ENCODE results near the gene NUP205.

NUP205 gene

DNA sequence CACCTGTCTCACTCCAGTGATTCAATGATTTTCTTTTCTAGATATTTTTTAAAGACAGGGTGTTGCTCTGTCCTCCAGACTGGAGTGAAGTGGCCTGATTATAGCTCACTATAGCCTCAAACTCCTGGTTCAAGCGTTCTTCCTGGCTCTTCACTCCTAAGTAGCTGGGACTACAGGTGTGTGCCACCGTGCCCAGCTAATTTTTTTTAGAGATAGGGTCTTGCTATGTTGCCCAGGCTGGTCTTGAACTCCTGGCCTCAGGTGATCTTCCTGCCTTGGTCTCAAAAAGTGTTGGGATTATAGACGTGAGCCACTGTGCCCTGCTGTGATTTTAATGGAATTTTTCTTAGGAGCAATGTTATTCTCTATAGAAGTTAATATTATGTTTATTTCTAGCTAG lies 14.1 kb downstream of the NUP205 start:
- TF ChIP-seq SUZ12 (IDR thresholded peaks at IDR 0.05; ENCODE audit: extremely low read depth, insufficient read depth, insufficient read length): no peak
- no peak for TF ChIP-seq ZNF274 (IDR thresholded peaks at IDR 0.05; ENCODE audit: low read depth, low read length)
- TF ChIP-seq YY1 (IDR thresholded peaks at IDR 0.05; ENCODE audit: insufficient read depth, insufficient read length): no peak
- Histone ChIP-seq H3K36me3 (ENCODE audit: insufficient read depth, insufficient read length, low read length) (peaks cover 60% of the 10 kb centered on the region), H3K9ac (ENCODE audit: insufficient read length, low read depth) (no peak overlapping the region), H3K9me3 (ENCODE audit: insufficient read depth, low read length) (no peaks in the 10 kb centered on the region), H3K4me3 (ENCODE audit: insufficient read length, low read depth) (no peak overlapping the region), H3K27me3 (ENCODE audit: insufficient read depth, insufficient read length) (no peaks in the 10 kb centered on the region), H3K4me1 (ENCODE audit: insufficient read depth, insufficient read length) (no peaks in the 10 kb centered on the region)
- DNase-seq (ENCODE audit: low read depth, low spot score): no peak

DNA sequence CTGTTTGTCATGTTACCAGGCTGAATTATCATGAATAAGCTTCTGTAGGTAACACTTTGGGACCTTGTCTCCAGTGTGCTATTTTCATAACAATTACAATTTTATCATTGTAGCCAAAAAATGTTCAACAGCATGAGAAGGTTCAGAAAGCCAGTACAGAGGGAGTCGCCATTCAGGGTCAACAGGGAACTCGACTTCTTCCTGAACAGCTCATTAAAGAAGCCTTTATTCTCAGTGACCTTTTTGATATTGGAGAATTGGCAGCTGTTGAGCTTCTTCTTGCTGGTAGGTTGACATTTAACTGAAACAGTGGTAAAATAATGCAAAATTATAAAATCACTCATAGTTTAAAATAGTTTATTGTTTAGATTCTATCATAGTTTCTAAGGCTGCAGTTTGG lies 15.8 kb downstream of the NUP205 start:
- Histone ChIP-seq H3K4me1 (ENCODE audit: insufficient read depth, insufficient read length) (no peaks in the 10 kb centered on the region), H3K9ac (ENCODE audit: insufficient read length, low read depth) (no peak overlapping the region), H3K4me3 (ENCODE audit: insufficient read length, low read depth) (no peak overlapping the region), H3K27me3 (ENCODE audit: insufficient read depth, insufficient read length) (no peaks in the 10 kb centered on the region), H3K9me3 (ENCODE audit: insufficient read depth, low read length) (no peaks in the 10 kb centered on the region), H3K36me3 (ENCODE audit: insufficient read depth, insufficient read length, low read length) (peaks cover 77% of the 10 kb centered on the region)
- no peak for DNase-seq (ENCODE audit: low read depth, low spot score)
- TF ChIP-seq YY1 (IDR thresholded peaks at IDR 0.05; ENCODE audit: insufficient read depth, insufficient read length): no peak
- no peak for TF ChIP-seq ZNF274 (IDR thresholded peaks at IDR 0.05; ENCODE audit: low read depth, low read length)
- TF ChIP-seq SUZ12 (IDR thresholded peaks at IDR 0.05; ENCODE audit: extremely low read depth, insufficient read depth, insufficient read length): no peak

DNA sequence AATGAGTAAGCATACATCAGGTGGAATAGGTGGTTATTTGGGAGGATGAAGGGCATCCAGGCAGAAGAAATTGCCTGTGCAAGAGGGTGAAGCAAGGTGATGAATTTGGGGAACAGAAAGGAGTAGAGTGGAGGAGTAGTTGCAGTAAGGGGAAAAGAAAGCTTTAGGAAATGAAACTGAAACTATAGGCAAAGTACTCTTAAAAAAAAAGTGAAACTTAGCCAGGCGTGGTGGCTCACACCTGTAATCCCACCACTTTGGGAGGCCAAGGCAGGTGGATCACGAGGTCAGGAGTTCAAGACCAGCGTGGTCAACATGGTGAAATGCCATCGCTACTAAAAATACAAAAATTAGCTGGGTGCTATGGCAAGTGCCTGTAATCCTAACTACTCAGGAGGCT lies 17.6 kb downstream of the NUP205 start:
- Histone ChIP-seq H3K36me3 (ENCODE audit: insufficient read depth, insufficient read length, low read length) (peaks cover 91% of the 10 kb centered on the region), H3K27me3 (ENCODE audit: insufficient read depth, insufficient read length) (no peaks in the 10 kb centered on the region), H3K4me3 (ENCODE audit: insufficient read length, low read depth) (no peak overlapping the region), H3K9ac (ENCODE audit: insufficient read length, low read depth) (no peak overlapping the region), H3K4me1 (ENCODE audit: insufficient read depth, insufficient read length) (no peaks in the 10 kb centered on the region), H3K9me3 (ENCODE audit: insufficient read depth, low read length) (no peaks in the 10 kb centered on the region)
- TF ChIP-seq ZNF274 (IDR thresholded peaks at IDR 0.05; ENCODE audit: low read depth, low read length) (no peak), SUZ12 (IDR thresholded peaks at IDR 0.05; ENCODE audit: extremely low read depth, insufficient read depth, insufficient read length) (no peak), YY1 (IDR thresholded peaks at IDR 0.05; ENCODE audit: insufficient read depth, insufficient read length) (no peak)
- DNase-seq (ENCODE audit: low read depth, low spot score): no peak

DNA sequence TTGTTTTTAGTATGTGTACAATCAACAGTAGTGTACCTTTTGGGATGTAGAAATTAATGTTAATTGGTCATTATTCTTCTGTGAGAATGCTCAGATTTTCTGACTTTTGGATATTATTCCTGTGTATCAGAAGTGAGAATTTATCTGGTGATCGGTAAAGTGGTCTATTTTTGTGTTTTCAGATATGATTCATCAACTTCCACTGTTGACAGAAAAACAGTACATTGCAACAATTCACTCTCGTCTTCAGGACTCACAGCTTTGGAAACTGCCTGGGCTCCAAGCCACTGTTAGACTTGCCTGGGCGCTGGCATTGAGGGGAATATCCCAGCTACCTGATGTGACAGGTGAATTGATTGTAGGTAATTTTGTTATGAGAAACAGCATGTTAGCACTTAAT lies 20.9 kb downstream of the NUP205 start:
- no peak overlapping the region for H3K9ac ChIP-seq (ENCODE audit: insufficient read length, low read depth)
- no peak for DNase-seq (ENCODE audit: low read depth, low spot score)
- TF ChIP-seq ZNF274 (IDR thresholded peaks at IDR 0.05; ENCODE audit: low read depth, low read length): no peak
- TF ChIP-seq YY1 (IDR thresholded peaks at IDR 0.05; ENCODE audit: insufficient read depth, insufficient read length): no peak
- TF ChIP-seq SUZ12 (IDR thresholded peaks at IDR 0.05; ENCODE audit: extremely low read depth, insufficient read depth, insufficient read length): no peak
- no peaks in the 10 kb centered on the region for H3K9me3 ChIP-seq (ENCODE audit: insufficient read depth, low read length)
- no peaks in the 10 kb centered on the region for H3K27me3 ChIP-seq (ENCODE audit: insufficient read depth, insufficient read length)
- H3K4me1 ChIP-seq (ENCODE audit: insufficient read depth, insufficient read length): no peaks in the 10 kb centered on the region
- H3K4me3 ChIP-seq (ENCODE audit: insufficient read length, low read depth): no peak overlapping the region
- H3K36me3 ChIP-seq (ENCODE audit: insufficient read depth, insufficient read length, low read length): peaks cover 92% of the 10 kb centered on the region

DNA sequence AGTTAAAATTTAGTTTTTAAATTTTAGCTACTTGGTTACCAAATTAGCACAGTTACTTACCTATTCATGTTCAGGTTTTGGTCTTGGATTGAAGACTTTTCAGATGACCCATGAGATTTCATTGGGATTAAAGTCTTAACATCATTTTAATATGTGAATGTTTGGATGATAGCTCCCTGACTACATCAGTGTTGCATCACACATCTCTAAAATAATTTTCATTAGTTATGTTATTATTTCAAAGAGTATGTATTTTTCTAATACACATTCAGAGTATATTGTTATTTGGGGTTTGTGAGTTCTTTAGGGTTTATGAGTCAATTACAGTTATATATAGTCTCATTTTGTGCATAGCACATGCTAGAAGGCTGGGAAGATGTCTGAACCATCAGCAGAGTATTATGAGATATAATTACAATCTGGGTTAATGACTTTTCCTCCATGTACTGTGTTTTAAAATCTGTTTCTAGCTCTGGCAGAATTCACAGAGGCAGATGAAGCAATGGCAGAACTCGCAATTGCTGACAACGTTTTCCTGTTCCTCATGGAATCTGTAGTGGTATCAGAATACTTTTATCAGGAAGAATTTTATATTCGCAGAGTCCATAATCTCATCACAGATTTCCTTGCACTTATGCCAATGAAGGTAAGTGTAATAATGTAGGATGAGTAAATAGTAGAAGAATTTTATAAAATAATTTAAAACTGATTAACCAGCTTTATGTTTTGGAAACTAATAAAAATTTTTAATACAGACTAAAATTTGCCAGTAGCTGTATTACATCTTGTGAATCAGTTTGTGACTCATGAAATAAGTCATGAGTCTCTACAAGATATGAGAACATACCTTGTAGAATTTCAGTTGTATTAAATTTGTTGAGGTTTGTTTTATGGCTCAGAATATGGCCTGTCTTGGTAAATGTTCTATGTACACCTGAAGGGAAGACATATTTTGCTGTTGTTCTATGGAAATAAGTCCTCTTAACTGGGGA lies 26.9 kb downstream of the NUP205 start:
- H3K27me3 ChIP-seq (ENCODE audit: insufficient read depth, insufficient read length): no peaks in the 10 kb centered on the region
- H3K9me3 ChIP-seq (ENCODE audit: insufficient read depth, low read length): no peaks in the 10 kb centered on the region
- TF ChIP-seq ZNF274 (IDR thresholded peaks at IDR 0.05; ENCODE audit: low read depth, low read length) (no peak), SUZ12 (IDR thresholded peaks at IDR 0.05; ENCODE audit: extremely low read depth, insufficient read depth, insufficient read length) (no peak), YY1 (IDR thresholded peaks at IDR 0.05; ENCODE audit: insufficient read depth, insufficient read length) (no peak)
- H3K4me1 ChIP-seq (ENCODE audit: insufficient read depth, insufficient read length): no peaks in the 10 kb centered on the region
- no peak for DNase-seq (ENCODE audit: low read depth, low spot score)
- H3K36me3 ChIP-seq (ENCODE audit: insufficient read depth, insufficient read length, low read length): peaks cover 80% of the 10 kb centered on the region
- no peak overlapping the region for H3K9ac ChIP-seq (ENCODE audit: insufficient read length, low read depth)
- no peak overlapping the region for H3K4me3 ChIP-seq (ENCODE audit: insufficient read length, low read depth)

DNA sequence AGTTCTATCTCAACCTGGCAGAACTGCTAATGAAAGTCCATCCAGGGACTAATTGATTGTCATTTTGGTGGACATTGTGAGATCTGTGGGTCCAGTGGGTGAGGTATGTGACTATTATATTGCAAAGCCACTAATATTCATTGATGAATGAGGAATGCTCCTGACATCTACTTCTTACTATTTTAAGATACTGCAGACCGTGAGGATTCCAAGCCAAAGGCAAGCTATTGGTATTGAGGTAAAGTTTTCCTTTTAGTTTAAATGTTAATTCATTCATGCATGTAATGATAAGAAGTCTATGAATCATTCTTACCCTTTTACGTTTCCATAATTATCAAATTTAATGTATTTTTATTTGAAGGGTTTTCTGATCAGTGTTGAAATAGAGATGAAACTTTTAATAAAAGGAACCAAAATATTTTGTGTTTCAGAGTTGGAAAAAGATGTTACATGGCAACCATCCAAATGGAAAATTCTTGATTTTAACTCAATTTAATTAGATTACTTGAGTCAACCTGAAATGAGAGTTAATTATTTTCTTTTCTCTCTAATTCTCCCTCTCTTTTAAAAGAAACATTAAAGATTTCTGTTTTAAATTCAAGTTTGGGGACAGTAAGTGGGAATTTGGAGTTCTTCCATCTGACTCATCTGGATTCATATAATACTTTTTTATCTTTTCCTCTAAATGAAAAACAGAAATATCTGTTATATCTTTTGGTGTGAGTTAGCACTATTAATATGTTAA lies 39.6 kb downstream of the NUP205 start:
- H3K27me3 ChIP-seq (ENCODE audit: insufficient read depth, insufficient read length): no peaks in the 10 kb centered on the region
- no peak overlapping the region for H3K4me3 ChIP-seq (ENCODE audit: insufficient read length, low read depth)
- DNase-seq (ENCODE audit: low read depth, low spot score): no peak
- H3K4me1 ChIP-seq (ENCODE audit: insufficient read depth, insufficient read length): no peaks in the 10 kb centered on the region
- H3K36me3 ChIP-seq (ENCODE audit: insufficient read depth, insufficient read length, low read length): peaks cover 68% of the 10 kb centered on the region
- TF ChIP-seq YY1 (IDR thresholded peaks at IDR 0.05; ENCODE audit: insufficient read depth, insufficient read length) (no peak), ZNF274 (IDR thresholded peaks at IDR 0.05; ENCODE audit: low read depth, low read length) (no peak), SUZ12 (IDR thresholded peaks at IDR 0.05; ENCODE audit: extremely low read depth, insufficient read depth, insufficient read length) (no peak)
- no peak overlapping the region for H3K9ac ChIP-seq (ENCODE audit: insufficient read length, low read depth)
- H3K9me3 ChIP-seq (ENCODE audit: insufficient read depth, low read length): no peaks in the 10 kb centered on the region

DNA sequence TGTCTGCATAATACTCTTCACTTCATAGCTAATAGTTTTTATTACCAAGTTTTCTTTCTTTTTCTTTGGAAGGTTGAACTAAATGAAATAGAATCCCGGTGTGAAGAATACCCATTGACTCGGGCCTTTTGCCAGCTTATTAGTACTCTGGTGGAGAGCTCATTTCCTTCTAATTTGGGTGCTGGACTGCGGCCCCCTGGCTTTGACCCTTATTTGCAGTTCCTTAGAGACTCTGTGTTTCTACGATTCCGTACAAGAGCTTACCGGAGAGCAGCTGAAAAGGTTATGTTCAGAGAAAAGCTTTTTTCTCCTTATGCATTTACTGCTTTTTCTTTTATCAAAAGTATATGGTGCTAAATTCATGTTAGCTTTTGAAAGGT lies 40.2 kb downstream of the NUP205 start:
- no peak for DNase-seq (ENCODE audit: low read depth, low spot score)
- H3K4me1 ChIP-seq (ENCODE audit: insufficient read depth, insufficient read length): no peaks in the 10 kb centered on the region

More for the DNA sequence above, 40.2 kb downstream of the NUP205 start:
- H3K9ac ChIP-seq (ENCODE audit: insufficient read length, low read depth): no peak overlapping the region
- no peaks in the 10 kb centered on the region for H3K9me3 ChIP-seq (ENCODE audit: insufficient read depth, low read length)
- TF ChIP-seq YY1 (IDR thresholded peaks at IDR 0.05; ENCODE audit: insufficient read depth, insufficient read length) (no peak), SUZ12 (IDR thresholded peaks at IDR 0.05; ENCODE audit: extremely low read depth, insufficient read depth, insufficient read length) (no peak), ZNF274 (IDR thresholded peaks at IDR 0.05; ENCODE audit: low read depth, low read length) (no peak)
- peaks cover 65% of the 10 kb centered on the region for H3K36me3 ChIP-seq (ENCODE audit: insufficient read depth, insufficient read length, low read length)
- no peak overlapping the region for H3K4me3 ChIP-seq (ENCODE audit: insufficient read length, low read depth)
- no peaks in the 10 kb centered on the region for H3K27me3 ChIP-seq (ENCODE audit: insufficient read depth, insufficient read length)
